GM21528 (cell line): ENCODE measurements around the gene ZNF618.

Source experiments
- ATAC-seq: cut with Tn5 transposase; IDR thresholded peaks from one replicate; pipeline ENCODE4 v1.9.1; 2021; ENCODE audit warnings: mild to moderate bottlenecking, moderate library complexity; ENCODE audit not compliant: unreplicated experiment, low FRiP score

The ZNF618 gene, protein sequence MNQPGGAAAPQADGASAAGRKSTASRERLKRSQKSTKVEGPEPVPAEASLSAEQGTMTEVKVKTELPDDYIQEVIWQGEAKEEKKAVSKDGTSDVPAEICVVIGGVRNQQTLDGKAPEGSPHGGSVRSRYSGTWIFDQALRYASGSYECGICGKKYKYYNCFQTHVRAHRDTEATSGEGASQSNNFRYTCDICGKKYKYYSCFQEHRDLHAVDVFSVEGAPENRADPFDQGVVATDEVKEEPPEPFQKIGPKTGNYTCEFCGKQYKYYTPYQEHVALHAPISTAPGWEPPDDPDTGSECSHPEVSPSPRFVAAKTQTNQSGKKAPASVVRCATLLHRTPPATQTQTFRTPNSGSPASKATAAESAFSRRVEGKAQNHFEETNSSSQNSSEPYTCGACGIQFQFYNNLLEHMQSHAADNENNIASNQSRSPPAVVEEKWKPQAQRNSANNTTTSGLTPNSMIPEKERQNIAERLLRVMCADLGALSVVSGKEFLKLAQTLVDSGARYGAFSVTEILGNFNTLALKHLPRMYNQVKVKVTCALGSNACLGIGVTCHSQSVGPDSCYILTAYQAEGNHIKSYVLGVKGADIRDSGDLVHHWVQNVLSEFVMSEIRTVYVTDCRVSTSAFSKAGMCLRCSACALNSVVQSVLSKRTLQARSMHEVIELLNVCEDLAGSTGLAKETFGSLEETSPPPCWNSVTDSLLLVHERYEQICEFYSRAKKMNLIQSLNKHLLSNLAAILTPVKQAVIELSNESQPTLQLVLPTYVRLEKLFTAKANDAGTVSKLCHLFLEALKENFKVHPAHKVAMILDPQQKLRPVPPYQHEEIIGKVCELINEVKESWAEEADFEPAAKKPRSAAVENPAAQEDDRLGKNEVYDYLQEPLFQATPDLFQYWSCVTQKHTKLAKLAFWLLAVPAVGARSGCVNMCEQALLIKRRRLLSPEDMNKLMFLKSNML

DNA sequence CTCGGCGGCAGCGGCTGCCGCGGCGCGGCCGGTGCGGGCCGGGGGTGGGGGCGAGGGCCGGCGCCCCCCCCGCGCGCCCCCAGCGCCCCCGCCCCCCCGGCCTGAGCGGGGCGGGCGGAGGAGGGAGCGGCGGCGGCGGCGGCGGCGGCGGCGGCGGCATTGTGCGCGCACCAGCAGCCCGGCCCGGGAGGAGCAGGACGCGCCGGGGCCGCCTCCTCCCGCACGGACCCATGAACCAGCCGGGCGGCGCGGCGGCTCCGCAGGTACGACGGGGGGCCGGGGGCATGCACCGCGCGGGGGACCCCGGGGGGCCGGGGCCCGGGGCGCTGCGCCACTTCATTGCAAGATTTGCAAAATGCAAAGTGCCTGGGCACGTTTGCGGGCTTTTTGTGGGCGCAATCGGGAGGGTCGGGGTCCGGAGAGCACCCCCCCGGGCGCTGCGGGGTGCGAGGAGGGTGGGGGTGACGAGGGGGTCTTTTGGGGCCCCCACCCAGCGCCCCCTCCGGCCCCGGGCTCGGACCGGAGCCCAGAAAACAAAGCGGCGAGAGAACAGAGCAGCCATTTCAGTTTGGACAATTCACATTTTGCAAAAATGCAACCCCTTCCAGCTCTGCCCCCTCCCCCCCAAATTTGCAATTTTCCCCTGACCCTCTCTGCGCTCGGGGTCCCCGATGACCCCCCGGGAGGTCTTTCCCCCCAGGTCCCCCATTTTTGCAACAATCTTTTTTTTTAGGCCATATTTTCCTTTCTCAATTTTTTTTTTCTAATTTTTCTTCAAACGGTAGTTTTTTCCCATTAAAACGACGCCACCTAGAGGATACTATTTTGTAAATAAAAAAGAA lies at the start of gene ZNF618:
Gene ZNF618, plus strand, starts transcription at position 159 of the 842 bp plus-strand sequence. Its CDS starts 72 bp downstream, at position 231.
- no peak for ATAC-seq

DNA sequence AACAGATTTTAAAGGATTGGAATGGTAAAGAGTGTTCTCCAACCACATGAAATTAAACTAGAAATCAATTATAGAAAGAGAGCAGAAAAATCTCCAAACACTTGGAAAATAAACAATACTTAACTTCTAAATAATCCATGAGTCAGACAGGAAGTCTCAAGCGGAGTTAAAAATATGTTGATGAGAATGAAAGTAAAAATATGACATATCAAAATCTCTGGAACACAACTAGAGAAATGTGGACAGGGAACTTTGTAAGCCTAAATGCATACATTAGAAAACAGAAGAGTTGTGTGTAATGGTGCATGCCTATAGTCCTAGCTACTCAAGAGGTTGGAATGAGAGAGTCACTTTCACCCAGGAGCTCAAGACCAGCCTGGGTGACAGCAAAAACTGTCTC lies 47.9 kb upstream of the ZNF618 start:
- ATAC-seq: no peak

DNA sequence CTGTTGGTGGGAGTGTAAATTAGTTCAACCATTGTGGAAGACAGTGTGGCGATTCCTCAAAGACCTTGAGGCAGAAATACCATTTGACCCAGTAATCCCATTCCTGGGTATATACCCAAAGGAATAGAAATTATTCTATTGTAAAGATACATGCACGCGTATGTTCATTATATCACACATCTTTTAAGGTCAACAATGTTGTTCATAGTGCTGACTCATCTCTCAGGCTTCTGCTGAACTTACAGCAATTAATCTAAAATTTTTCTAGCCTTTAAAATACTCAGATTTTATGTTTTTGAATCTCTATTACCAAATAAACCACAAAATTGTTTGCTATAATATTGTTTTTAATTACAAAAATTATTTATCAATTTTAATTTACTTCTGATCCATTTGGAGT lies 38.8 kb upstream of the ZNF618 start:
- no peak for ATAC-seq

DNA sequence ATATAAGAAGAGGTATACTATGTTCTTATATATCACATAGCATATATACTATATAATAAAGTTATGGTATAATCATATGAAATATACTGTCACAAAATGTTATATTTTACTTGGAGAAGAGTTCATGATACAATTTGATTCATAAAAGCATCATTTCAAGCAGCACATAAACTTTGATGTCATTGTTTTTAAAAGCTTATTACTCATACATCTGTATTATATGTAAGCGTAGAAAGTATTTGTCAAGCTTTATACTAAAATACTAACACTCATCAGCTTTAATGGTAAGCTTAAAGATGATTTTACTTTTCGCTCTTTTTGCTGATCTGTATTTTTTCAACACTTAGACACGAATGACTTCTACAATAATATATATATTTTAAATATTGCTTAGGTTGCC lies 34.0 kb upstream of the ZNF618 start:
- ATAC-seq: no peak

DNA sequence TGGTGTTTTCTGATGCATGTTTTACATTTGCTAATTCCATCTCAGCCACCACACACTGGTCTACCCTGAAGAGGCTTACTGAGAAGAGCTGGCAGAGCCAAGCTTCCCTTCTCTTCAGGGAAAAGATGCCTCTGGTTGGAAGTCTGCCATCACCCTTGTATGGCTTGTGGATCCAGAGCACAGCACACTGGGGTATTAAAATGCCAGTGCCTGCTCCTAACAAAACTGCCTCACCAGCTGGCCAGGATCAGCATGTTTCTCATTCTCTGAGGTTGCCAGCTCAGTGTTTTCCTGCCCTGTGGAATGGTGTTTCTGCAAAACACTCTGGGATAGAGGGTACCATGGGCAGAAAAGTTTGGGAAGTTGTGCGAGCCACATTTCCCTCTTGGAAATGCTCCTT lies 31.6 kb upstream of the ZNF618 start:
- ATAC-seq: no peak

DNA sequence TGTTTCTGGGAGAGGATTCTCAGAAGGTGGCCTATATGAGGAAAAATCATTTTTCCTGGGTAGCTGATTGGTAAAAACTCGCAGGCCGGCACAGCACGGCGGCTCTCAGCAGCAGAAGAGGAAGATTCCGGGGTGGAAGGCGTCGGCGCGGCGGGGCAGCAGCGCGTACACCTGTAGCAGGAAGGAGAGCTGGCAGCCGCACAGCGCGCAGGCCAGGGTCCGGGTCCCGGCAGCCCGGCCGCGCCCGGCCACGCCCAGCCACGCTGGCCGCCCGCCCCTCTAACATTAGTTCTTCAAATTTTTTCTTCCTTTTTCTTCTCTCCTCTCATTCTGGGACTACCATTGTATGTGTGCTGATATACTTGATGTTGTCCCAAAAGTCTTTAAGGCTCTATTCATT lies 24.8 kb upstream of the ZNF618 start:
- no peak for ATAC-seq

DNA sequence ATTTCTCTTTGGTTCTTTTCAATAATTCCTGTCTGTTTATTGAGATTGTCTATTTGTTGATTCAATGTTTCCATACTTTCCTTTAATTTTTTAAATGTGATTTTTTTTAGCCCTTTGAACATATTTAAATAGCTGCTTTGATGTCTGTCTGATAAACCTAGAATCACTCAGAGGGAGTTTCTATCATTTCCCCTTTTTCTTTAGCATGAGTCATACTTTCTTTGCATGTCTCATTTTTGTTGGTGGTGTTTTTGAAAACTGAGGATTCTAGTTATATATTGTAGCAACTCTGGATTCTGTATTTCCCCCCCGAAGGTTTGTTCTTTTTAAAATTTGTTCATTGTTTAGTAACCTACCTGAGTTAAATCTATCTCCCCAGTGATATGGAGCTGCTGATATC lies 24.2 kb upstream of the ZNF618 start:
- no peak for ATAC-seq

DNA sequence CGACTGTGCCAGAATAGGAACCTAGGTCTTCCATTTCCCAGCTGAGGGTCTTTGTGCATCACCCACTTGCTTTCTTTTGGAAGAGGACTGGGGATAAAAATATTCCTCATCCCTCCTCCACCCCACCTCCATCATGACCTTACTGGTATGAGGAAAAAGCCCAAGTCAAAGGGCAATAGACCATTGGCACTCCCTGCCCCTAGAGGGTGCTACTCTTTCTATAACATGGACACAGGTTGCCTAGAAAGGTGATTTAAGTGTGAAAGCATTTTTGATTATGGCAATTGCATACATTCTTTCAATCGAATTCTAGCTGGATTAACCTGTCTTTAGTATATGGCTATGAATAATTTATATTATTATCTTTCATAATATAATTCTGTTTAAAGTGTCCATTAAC lies 22.8 kb upstream of the ZNF618 start:
- ATAC-seq: no peak

DNA sequence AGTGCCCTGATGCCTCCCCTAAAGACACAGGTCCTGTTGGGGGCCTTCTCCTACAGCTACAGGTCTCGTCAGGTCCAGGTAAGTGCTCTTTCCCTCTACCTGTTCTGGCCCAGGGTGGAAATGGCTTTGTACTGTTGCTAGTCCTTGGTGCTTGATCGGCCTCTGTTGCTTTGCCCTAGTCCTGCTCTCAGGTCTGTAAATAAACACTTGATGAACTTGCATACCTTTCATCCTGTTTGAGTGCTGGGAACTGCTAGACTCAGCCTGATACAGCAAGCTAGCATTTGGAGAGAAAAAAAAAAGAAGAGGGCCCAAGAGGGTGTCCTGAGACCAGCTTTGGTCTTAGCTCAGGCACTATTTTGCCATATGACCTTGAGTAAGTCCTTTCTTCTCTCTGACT lies 21.8 kb upstream of the ZNF618 start:
- no peak for ATAC-seq

DNA sequence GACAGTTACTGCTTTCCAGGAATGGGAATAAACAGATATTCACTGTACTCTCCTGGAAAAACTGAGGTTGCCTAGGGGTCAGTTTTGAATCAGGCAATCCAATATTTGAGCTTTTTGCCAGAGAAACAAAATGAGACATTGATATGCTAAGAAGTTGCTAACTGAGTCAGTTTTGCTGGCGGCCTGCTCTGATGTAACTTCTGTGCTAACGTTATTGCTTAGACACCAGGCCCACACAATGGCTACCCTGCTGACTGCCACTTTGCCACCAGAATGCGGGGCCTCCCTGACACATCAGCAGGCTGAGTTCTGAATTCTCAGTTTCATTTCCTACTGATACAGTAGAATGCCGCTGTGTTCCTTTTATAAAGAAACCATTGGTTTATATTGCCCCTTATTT lies 18.2 kb upstream of the ZNF618 start:
- ATAC-seq: no peak

DNA sequence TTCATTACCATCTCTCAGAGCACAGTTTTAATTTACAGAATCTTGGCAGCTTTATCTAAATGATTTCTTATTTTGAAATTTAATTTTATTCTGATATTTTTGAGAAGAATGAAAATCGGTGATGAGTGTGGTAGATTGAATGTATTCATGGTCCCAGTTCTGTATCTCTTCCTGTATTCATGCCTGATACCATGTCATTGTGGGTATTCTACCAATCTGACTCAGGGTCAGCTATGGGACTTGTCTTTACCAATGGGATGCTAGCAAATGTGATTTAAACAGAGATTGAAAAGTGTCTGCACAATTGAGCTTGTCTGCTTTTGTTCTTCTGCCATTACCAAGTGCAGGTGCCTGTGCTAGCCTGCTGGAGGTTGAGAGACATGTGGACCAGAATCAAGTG lies 17.8 kb upstream of the ZNF618 start:
- no peak for ATAC-seq

DNA sequence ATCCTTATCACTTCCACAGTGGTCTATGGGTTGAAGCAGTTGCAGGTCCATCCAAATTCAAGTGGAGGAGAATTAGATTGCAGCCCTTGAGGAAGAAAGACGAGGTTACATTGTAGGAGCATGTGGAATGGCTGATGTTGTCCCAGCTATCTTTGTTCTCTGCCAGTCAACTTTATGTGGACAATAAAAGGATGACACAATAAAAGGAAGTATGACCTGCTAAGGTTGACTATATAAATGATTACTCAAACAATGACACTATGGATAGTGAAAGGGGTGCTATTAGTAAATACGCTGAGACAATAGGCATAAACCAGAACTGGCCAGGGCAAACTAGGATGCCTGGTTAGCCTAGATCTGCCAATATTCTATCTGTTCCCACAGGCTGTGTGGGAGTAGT lies 12.8 kb upstream of the ZNF618 start:
- no peak for ATAC-seq

DNA sequence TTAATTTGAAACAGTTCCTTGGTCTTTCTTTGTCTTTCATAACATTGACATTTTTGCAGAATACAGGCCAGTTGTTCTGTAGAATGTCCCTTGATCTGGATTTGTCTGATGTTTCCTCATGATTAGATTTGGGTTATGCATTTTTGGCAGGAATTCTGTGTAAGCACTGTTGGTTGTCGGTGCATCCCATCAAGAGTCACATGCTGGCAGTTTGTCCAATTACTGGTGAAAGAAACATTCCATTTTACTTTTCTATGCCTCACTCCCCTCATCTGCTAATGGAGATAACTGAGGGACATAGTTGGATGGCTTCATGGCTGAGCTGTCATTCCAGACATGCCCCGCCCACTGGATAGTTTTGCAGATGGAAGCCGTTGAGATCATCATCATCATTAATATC lies 7.6 kb upstream of the ZNF618 start:
- ATAC-seq: no peak

DNA sequence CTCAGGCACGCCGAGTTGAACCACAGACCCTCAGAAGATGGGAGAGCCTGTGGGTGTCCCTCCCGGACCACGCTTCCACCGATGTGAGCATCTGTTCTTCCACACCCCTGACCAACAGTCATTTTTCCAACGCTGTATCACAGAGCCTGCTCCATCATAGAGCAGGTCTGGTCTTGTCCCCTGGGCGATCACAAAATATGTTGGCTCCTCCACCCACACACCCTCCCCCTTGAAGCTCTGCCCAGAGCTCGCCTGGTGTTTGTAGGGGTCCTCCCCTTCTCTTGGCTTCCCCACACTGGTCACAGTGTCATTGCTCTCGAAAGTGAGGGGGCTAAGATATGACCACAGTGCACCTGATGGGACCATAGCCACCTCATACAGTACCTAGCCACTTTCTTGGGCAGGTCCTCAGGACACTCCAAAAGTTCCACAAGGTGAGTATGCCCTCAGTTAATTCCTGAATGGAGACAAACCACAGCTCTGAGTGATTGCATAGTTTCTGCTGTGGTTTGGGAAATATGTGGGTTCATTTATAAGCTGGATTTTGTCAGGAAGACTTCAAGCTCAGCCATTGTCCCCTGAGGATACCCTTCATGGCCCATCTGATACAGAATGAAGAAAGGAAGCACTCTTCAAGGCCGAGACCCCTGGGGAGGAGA lies 3.5 kb upstream of the ZNF618 start:
- ATAC-seq: no peak

DNA sequence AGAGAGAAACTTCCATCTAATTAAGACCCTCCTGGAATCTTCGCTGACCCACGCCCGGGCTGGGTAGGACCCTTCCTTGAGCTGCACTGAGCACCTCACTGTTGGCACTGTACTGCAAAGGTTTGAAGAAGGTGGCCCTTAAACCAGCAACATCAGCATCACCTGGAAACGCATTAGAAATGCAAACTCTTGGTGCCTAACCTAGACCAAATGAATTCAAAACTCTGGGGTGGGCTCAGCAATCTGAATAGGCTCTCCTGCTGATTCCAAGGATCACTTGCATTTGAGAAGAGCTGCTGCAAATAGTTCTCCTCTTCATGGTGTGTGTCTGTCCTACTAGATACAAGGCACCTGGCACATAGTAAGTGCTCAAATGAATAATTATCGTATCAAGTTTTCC lies 2.7 kb upstream of the ZNF618 start:
- no peak for ATAC-seq

DNA sequence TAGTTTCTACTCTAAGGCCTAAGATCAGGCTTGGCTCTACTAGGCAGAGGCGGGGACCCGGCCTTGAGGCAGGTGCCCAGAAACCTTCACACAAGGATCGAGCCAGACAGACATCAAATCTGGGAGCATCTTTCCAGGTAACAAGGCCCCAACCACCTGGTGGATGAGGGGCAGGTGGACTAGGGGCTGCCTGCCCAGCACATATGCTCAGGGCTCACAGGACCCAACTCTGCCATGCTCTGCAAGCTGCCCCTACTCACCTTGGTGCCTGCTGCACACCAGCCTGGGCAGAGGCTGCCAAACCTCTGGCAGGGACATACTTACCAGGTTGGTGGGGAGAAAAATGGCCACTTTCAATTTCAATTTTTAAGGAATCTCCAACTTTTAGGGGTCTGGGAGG lies 2.2 kb upstream of the ZNF618 start:
- ATAC-seq: no peak

DNA sequence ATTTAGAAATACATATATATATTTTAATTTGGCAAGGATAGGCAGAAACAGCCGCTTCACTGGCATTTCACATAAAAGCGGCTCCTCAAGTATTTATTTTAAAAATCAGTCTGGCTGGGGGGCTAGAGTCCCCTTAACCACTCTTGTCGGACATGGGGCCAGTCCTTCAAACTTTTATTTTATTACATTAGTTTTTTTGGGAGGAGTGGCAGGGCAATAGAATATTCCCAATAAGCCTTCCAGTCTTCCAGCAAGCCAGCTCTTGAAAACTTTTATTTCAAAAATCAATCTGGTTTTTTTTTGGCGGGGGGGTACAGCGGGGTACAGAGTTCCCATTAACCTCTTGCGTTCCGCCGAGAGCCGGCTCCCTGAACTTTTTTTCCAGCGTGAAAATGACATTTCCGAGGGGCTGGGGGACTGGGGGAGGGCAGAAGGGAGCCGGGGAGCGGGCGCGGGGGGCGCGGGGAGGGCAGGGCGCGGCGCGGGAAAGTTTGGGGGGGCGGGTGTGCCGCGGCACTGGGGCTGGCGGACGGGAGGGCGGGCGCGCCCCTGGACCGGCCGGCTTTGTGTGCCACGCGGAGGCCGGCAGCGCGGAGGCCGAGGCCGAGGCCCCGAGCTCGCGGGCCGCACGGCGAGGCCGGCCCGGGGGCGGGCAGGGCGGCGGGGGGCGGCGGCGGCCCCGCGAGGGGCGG lies 504 bp upstream of the ZNF618 start:
- ATAC-seq: no peak

DNA sequence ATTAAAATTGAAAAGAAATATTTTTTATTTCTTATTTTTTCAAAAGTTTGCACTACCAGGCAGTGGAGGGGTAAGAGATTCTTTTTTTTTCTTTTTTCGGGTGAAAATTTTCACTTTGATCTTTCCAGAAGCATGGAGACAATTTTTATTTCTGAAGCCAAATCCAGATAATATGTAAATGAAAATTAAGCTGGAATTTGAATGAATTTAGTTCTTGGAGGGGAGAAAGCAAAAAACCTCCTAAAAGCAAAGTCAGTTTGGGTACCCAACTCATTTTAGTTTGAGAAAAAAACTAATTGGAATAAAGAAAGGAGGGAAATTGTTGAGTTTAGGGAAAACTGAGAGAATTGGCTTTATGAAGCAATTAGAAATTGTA lies 872 bp downstream of the ZNF618 start:
- ATAC-seq: no peak

DNA sequence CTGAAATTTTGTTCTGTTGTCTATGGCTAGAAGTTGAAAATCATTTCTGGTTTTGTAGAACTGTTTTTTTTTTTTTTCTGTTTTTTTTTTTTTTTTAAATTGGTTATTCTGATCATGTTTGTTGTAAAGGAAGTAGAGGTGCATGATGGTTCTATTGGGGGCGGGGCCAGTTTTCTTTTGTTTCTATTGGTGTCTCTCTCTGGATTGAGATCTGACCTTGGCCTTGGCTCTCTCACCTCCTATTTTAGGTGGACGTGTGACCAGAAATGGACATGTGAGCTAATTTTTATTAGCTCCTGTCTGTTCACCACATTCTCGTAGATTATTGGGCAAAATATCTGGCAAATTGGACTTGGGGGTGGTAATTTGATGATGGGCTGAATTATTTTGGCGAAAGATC lies 3.2 kb downstream of the ZNF618 start:
- no peak for ATAC-seq

DNA sequence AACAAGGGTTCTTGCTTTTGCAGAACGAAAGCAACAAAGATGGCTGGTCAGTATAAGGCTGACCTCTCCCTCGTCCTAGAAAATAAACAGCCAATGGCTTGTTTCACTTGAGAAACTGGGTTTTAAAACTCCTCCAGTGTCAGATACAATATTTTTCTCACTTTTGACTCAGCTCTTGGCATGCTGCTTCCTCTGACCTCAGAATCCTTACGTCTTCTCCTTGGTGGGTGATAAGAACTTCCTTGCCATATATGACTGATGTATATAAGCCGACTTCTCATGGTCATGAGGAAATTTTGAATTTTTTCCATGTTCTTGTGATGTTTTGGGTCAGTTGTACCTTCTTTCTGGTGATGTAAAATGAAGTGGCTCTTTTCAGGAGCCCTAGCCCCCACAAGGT lies 3.8 kb downstream of the ZNF618 start:
- ATAC-seq: no peak
